Testis (tissue), 2 donors: Measurements from ENCODE around the gene MACROD1.

Experiments
- CTCF ChIP-seq, 3 experiments: fragments of 450-650 bp in 2 of 3; fragments of 200-600 bp in 1 of 3; sonication (generic) in 1 of 3; IDR thresholded peaks; one replicate each; pipeline ENCODE4 v1.5.1; 2016 to 2019; ENCODE audit warnings: antibody characterized with exemption in 3 of 3, mild to moderate bottlenecking in 2 of 3, moderate library complexity in 1 of 3
- POLR2A ChIP-seq: fragments of 450-650 bp; IDR thresholded peaks from one replicate; pipeline ENCODE4 v1.6.1; 2017; ENCODE audit warnings: antibody characterized with exemption, mild to moderate bottlenecking, moderate library complexity

DNA sequence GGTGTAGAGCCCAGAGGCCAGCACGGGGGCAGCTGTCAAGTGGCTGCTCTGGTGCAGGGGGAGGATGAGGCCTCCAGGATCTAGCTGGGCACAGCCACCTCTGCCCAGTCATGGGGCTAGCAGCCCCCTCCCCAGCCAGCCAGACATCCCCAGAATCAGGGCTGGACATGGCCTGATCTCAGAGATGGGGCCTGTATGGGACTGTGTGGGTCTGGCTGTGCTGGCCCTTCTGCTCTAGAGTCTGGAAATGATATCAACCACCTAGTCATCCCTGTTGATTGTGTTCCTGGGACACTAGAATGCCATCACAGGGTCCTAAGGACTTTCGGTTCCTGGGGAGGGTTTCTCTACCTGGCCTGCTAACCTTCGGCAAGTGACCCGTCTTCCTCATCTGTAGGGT is 127.4 kb downstream of the MACROD1 start:
- no peak for TF ChIP-seq POLR2A
- no peak for TF ChIP-seq CTCF (IDR thresholded peaks at IDR 0.05)
